Sigmoid colon (tissue), 4 donors: ENCODE measurements around the gene RASA1.

Experiments used
- CTCF ChIP-seq, 4 experiments: fragments of 450-650 bp in 3 of 4; fragments of 200-600 bp in 1 of 4; IDR thresholded peaks; one replicate each; pipeline ENCODE4 v1.5.1; 2016 to 2019; ENCODE audit warnings: antibody characterized with exemption in 4 of 4, mild to moderate bottlenecking in 3 of 4, moderate library complexity in 2 of 4
- EP300 ChIP-seq, 4 donors: sonication (generic); formaldehyde crosslinking; IDR thresholded peaks; one replicate each; pipeline ENCODE4 v1.6.1; 2017; ENCODE audit warnings: antibody characterized with exemption in 4 of 4

GRCh38 chr5:87438231-87438630 lies 170.5 kb downstream of the RASA1 start:
- TF ChIP-seq CTCF (IDR thresholded peaks at IDR 0.05) (no peak), EP300 (IDR thresholded peaks at IDR 0.05) (no peak)
